GM12878 (cell line): ENCODE measurements around the gene SPDYE3. TPM values are rescaled to one million over a fixed set of nuclear protein-coding genes. Genes with fewer than 3 reads are reported as not detected.
A peak's percentile ranks its signal among the peaks of the same experiment; 100 is the strongest.

ENCODE experiments used
- BMI1 ChIP-seq: fragments of 450-650 bp; IDR thresholded peaks from 2 replicates; pipeline ENCODE4 v1.6.1; 2016; ENCODE audit warnings: mild to moderate bottlenecking, moderate library complexity, borderline replicate concordance
- CBFB ChIP-seq: IDR thresholded peaks from 2 replicates; pipeline ENCODE4 v1.6.1; 2016; ENCODE audit warnings: antibody characterized with exemption, low read depth
- E2F8 ChIP-seq: fragments of 450-650 bp; IDR thresholded peaks from 2 replicates; pipeline ENCODE4 v1.6.1; 2018; ENCODE audit warnings: mild to moderate bottlenecking, low read depth, moderate library complexity; ENCODE audit not compliant: partially characterized antibody
- FOS ChIP-seq: IDR thresholded peaks from 3 replicates; pipeline ENCODE4 v1.6.1; 2011; ENCODE audit warnings: borderline replicate concordance; ENCODE audit not compliant: insufficient read length; ENCODE audit errors: extremely low read depth
- HCFC1 ChIP-seq: fragments of 150-350 bp; IDR thresholded peaks from 2 replicates; pipeline ENCODE4 v1.6.1; 2014; ENCODE audit warnings: low read length
- HDAC6 ChIP-seq: fragments of 200-600 bp; sonication (generic); IDR thresholded peaks from one replicate; pipeline ENCODE4 v1.8.0; 2017; ENCODE audit warnings: antibody characterized with exemption; ENCODE audit not compliant: unreplicated experiment
- JUNB ChIP-seq: IDR thresholded peaks from 2 replicates; pipeline ENCODE4 v1.6.1; 2016; ENCODE audit warnings: antibody characterized with exemption, mild to moderate bottlenecking
- NBN ChIP-seq: fragments of 450-650 bp; IDR thresholded peaks from 2 replicates; pipeline ENCODE4 v1.6.1; 2016
- NKRF ChIP-seq: fragments of 450-650 bp; conservative IDR thresholded peaks from 2 replicates; pipeline ENCODE4 v1.6.1; 2017; ENCODE audit warnings: mild to moderate bottlenecking, moderate library complexity
- SMAD5 ChIP-seq: IDR thresholded peaks from 2 replicates; pipeline ENCODE4 v1.6.1; 2016; ENCODE audit warnings: antibody characterized with exemption, low read depth
- TCF3 ChIP-seq: IDR thresholded peaks from 2 replicates; pipeline ENCODE4 v1.6.1; 2012; ENCODE audit warnings: low read depth, mild to moderate bottlenecking, low read length, borderline replicate concordance; ENCODE audit not compliant: insufficient read depth
- polyA plus RNA-seq, 11 experiments: library from polyadenylated mRNA; depleted of rRNA in 4 of 11; unstranded in 6 of 11; stranded (reverse) in 5 of 11; fragments of >200 nt; fragmentation: Nextera tagmentation in 4 of 11; fragmentation: Illumina TruSeq in 1 of 11; extraction: Ambion mirVana in 4 of 11; extraction: Trizol in 1 of 11; gene quantifications; 1 replicate in 1 of 11; 2 replicates in 10 of 11; pipeline versions ENCODE4 v1.2.1 to v1.2.3, GENCODE V29; 2011 to 2016; ENCODE audit warnings: inconsistent platforms in 2 of 11, missing spikeins in 2 of 11, low read depth in 1 of 11
- total RNA-seq, 4 experiments: library from RNA; depleted of rRNA in 3 of 4; stranded (reverse); fragments of >200 nt in 3 of 4; fragmentation: Illumina TruSeq in 1 of 4; extraction: Trizol in 1 of 4; gene quantifications; 2 replicates each; pipeline versions ENCODE4 v1.2.1 to v1.2.3, GENCODE V29; 2013 to 2021
- TF ChIP-seq, protein P1 (sequence below): fragments of 150-350 bp; IDR thresholded peaks from 2 replicates; pipeline ENCODE4 v1.6.1; 2016; ENCODE audit warnings: low read depth, low read length
- TF ChIP-seq, protein P2 (sequence below), 3 experiments: IDR thresholded peaks in 2 of 3; conservative IDR thresholded peaks in 1 of 3; 2 replicates each; pipeline ENCODE4 v1.5.1; 2011; ENCODE audit warnings: low read depth in 3 of 3, low read length in 3 of 3, mild to moderate bottlenecking in 3 of 3, control low read depth in 2 of 3, moderate library complexity in 2 of 3, inconsistent platforms in 1 of 3, mixed read lengths in 1 of 3; ENCODE audit not compliant: control insufficient read depth in 2 of 3, insufficient read depth in 1 of 3; ENCODE audit errors: extremely low read depth in 1 of 3
- TF ChIP-seq, protein P3 (sequence below): IDR thresholded peaks from 2 replicates; pipeline ENCODE4 v1.6.1; 2012; ENCODE audit warnings: low read length, inconsistent platforms
- TF ChIP-seq, protein P4 (sequence below): fragments of 450-650 bp; IDR thresholded peaks from 2 replicates; pipeline ENCODE4 v1.6.1; 2017; ENCODE audit warnings: low read depth, mild to moderate bottlenecking, moderate library complexity

SPDYE3 gene
- total and polyA plus RNA-seq, 10 of the 15 experiments (the other 5 are each of a cell fraction or from before 2014, with no cell fraction given), result 0.03 to 9.4 (median 1.4) TPM; not detected in 4

- TF ChIP-seq, protein P1, sequence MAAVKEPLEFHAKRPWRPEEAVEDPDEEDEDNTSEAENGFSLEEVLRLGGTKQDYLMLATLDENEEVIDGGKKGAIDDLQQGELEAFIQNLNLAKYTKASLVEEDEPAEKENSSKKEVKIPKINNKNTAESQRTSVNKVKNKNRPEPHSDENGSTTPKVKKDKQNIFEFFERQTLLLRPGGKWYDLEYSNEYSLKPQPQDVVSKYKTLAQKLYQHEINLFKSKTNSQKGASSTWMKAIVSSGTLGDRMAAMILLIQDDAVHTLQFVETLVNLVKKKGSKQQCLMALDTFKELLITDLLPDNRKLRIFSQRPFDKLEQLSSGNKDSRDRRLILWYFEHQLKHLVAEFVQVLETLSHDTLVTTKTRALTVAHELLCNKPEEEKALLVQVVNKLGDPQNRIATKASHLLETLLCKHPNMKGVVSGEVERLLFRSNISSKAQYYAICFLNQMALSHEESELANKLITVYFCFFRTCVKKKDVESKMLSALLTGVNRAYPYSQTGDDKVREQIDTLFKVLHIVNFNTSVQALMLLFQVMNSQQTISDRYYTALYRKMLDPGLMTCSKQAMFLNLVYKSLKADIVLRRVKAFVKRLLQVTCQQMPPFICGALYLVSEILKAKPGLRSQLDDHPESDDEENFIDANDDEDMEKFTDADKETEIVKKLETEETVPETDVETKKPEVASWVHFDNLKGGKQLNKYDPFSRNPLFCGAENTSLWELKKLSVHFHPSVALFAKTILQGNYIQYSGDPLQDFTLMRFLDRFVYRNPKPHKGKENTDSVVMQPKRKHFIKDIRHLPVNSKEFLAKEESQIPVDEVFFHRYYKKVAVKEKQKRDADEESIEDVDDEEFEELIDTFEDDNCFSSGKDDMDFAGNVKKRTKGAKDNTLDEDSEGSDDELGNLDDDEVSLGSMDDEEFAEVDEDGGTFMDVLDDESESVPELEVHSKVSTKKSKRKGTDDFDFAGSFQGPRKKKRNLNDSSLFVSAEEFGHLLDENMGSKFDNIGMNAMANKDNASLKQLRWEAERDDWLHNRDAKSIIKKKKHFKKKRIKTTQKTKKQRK, result no peak
- TF ChIP-seq, protein P2, sequence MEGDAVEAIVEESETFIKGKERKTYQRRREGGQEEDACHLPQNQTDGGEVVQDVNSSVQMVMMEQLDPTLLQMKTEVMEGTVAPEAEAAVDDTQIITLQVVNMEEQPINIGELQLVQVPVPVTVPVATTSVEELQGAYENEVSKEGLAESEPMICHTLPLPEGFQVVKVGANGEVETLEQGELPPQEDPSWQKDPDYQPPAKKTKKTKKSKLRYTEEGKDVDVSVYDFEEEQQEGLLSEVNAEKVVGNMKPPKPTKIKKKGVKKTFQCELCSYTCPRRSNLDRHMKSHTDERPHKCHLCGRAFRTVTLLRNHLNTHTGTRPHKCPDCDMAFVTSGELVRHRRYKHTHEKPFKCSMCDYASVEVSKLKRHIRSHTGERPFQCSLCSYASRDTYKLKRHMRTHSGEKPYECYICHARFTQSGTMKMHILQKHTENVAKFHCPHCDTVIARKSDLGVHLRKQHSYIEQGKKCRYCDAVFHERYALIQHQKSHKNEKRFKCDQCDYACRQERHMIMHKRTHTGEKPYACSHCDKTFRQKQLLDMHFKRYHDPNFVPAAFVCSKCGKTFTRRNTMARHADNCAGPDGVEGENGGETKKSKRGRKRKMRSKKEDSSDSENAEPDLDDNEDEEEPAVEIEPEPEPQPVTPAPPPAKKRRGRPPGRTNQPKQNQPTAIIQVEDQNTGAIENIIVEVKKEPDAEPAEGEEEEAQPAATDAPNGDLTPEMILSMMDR (IDR thresholded peaks at IDR 0.05 in 2 of 3, conservative IDR thresholded peaks at IDR 0.05 in 1 of 3; ENCODE audit: control insufficient read depth in 2 of 3, extremely low read depth in 1 of 3, insufficient read depth in 1 of 3, low read depth in 3 of 3, low read length in 3 of 3), result no peak; a peak in 1 of 6 replicates
- TF ChIP-seq, protein P3, sequence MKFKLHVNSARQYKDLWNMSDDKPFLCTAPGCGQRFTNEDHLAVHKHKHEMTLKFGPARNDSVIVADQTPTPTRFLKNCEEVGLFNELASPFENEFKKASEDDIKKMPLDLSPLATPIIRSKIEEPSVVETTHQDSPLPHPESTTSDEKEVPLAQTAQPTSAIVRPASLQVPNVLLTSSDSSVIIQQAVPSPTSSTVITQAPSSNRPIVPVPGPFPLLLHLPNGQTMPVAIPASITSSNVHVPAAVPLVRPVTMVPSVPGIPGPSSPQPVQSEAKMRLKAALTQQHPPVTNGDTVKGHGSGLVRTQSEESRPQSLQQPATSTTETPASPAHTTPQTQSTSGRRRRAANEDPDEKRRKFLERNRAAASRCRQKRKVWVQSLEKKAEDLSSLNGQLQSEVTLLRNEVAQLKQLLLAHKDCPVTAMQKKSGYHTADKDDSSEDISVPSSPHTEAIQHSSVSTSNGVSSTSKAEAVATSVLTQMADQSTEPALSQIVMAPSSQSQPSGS, result peak; percentile 4; the same call in 1 of the 2 replicates
- TF ChIP-seq BMI1 (no peak), TCF3 (0 out of 2 replicates have a peak, but pooled peaks have one; percentile 7), HDAC6 (no peak), SMAD5 (no peak), FOS (no peak), NBN (peak; percentile 92), E2F8 (no peak), HCFC1 (no peak), JUNB (no peak), CBFB (peak; percentile 65), NKRF (no peak)
- TF ChIP-seq, protein P4, sequence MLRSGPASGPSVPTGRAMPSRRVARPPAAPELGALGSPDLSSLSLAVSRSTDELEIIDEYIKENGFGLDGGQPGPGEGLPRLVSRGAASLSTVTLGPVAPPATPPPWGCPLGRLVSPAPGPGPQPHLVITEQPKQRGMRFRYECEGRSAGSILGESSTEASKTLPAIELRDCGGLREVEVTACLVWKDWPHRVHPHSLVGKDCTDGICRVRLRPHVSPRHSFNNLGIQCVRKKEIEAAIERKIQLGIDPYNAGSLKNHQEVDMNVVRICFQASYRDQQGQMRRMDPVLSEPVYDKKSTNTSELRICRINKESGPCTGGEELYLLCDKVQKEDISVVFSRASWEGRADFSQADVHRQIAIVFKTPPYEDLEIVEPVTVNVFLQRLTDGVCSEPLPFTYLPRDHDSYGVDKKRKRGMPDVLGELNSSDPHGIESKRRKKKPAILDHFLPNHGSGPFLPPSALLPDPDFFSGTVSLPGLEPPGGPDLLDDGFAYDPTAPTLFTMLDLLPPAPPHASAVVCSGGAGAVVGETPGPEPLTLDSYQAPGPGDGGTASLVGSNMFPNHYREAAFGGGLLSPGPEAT, result peak; percentile 88
Measured at GRCh38 chr7:100366411-100367250, 59.1 kb downstream of the SPDYE3 start (continued).
